Stimulated activated naive CD4-positive, alpha-beta T cell (primary cell): ENCODE results near the gene PPARGC1A.

Experiments used
- DNase-seq, 6 experiments: peaks; one replicate each; lab custom pipeline; 2025; lab: John Stamatoyannopoulos, UW

PPARGC1A gene

GRCh38 chr4:23911675-23912455 is 22.0 kb upstream of the PPARGC1A start:
- DNase-seq, result no peak

DNA sequence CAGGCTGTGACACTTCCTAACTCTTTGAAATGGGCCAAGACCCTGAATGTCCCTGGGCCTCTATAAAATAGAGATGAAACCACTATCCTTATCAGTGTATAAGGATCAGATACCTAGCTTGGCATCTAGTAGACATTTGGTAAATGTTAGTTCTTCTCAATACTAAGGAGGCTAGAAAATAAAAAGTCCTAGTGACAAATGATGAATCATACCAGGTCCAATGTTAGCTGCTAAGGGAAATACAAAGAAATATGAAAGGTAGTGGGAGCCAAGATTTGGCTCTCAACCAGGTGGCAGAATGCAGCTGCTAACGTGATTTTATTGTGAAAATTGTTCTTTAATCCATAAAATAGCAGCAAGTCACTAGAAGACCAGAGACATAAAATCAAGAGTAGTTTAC is 19.8 kb upstream of the PPARGC1A start:
- no peak for DNase-seq

GRCh38 chr4:23906839-23907238 is 17.0 kb upstream of the PPARGC1A start:
- DNase-seq, result no peak

- DNase-seq, result no peak
These were observed 14.8 kb upstream of the PPARGC1A start for GRCh38 chr4:23904639-23905071.

GRCh38 chr4:23903859-23904438 is 14.1 kb upstream of the PPARGC1A start:
- DNase-seq, result no peak

- no peak for DNase-seq
These were observed 12.5 kb upstream of the PPARGC1A start for GRCh38 chr4:23902222-23902804.

DNA sequence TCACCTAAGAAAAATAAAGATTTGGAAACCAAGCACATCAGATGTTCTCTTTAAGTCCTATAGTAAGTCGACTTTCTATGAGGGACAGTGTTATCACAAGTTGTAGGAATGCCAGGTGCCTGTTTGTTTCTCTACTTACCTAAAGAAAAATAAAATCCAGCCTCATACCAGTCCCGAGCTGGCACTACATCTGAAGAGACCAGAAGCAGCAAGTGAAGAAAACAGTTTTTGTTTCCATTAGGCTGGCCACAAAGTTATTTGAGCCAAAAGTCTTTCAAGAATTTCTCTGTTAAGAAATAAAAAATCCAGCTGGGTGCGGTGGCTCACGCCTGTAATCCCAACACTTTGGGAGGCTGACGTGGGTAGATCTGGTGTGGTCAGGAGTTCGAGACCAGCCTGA is 10.8 kb upstream of the PPARGC1A start:
- DNase-seq, result no peak

GRCh38 chr4:23899565-23899964 is 9.7 kb upstream of the PPARGC1A start:
- no peak for DNase-seq

DNA sequence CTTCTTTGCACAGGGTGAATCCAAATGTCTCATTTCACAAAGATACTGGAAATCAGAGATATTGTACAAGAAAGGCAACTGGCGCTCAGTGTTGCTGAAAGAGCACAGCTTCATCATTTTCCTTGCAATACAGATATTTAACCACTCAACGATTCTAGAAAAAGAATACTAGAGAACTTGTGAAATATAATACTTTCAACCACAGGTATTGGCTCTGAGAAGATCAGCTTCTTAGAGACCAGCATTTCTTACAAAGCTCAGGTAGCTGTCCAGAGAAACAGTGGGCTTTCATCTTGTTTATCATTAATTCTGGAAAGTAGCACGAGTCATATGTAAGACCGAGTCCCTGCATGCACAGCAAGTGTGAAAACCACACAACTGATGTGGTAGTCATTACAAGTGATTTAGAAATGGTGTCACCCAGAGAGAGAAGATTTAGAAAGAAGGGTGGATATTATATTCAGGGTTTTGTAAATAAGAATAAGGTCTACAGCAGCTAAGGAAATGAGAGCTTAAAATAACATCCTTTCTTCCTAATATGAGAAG is 7.8 kb upstream of the PPARGC1A start:
- no peak for DNase-seq

DNA sequence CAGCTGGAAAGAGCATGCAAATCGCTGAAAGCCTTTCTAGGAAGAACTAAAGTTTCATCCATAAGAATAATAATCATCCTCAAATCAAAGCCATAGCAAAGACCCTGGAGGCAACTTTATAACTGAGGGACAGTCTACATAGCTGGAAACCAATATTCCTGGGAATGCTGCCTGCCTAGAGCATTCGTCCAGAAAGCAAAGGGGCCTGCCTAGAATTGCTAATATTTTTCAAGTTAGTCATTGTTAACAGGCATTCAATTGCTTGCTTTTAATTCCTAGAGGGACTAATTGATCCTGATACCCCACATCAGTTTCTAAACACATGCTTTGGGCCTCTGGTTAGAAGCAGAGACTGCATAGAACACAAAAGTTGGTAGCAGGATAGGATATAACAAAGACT is 4.2 kb upstream of the PPARGC1A start:
- no peak for DNase-seq

DNA sequence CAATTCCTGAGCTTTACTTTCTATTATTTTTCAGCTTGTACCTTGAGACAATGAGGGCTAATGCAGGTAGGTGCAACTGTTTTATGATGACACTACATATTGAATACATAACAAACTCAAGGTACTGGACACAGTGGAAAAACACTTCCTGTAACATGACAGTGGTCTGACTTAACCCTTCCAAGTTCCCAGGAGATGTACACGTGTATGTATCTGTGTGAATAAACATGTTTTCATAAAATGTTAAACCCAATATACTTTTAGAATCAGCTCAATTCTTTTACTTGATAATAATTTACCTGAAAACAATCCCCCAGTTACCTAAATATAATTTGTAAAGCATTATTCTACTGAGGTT is 1.2 kb upstream of the PPARGC1A start:
- DNase-seq, result no peak

DNA sequence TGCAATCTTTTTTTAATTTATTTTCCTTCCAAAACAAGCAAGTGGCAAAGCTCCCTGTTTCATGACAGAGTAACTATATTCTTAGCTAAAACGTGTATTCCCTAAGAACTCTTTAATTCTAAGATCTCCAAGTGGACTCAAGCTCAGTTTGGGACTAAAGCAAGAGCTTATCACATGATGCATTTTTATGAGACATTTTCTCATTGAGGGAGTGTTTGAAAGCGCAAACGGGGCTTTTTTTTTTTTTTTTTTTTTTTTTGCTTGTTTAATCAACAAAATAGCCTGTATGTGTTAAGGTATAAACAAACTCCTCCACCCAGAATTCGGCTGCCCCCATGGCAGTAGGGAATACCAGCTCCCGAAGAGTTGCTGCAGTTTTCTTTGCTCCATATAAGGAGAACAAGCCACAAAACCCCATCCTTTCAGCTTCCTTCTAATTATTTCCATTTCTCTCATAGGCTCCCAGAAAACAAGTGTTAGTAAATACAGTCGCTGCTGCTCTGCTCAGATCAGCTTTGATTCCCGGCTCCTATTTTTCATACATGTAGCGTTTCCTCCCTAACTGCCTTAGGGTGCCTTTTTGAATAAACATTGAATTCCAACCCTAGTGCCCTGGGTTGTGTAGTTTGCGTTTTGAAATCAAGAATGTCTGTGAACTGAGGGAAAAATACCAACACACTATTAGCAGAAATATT is 669 bp upstream of the PPARGC1A start:
- no peak for DNase-seq

GRCh38 chr4:23889391-23889790 is 456 bp downstream of the PPARGC1A start:
- no peak for DNase-seq

GRCh38 chr4:23888421-23889319 is 1.2 kb downstream of the PPARGC1A start:
- DNase-seq, result no peak

DNA sequence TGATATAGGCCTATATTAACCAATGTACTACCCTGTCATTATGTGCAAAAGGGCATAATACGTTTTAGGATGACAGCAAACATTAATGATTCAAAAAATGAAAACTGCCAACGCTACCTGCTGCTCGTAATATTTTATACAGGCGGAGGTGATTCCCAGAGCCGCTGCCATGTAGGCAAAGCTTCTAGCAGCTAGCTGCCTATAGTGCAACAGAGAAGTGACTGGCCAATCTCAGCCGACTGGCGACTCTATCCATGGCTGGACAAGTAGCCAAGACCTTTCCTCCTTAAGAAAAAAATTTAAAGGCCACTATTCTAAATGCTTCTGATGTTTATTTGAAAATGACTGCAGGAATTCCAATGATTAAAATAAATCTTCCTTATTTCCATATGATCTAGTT is 1.9 kb downstream of the PPARGC1A start:
- no peak for DNase-seq

GRCh38 chr4:23887173-23887572 is 2.7 kb downstream of the PPARGC1A start:
- DNase-seq, result no peak

- DNase-seq, result no peak
These were observed 3.8 kb downstream of the PPARGC1A start for GRCh38 chr4:23885943-23886590.

- DNase-seq, result no peak
These were observed 5.1 kb downstream of the PPARGC1A start for GRCh38 chr4:23884741-23885140.

- DNase-seq, result no peak
These were observed 5.6 kb downstream of the PPARGC1A start for GRCh38 chr4:23884261-23884660.

- no peak for DNase-seq
These were observed 6.8 kb downstream of the PPARGC1A start for GRCh38 chr4:23882976-23883531.
